GM21447 (cell line): ENCODE measurements around the gene ACAN.

Experiments used
- ATAC-seq: cut with Tn5 transposase; IDR thresholded peaks from one replicate; pipeline ENCODE4 v1.9.1; 2021; ENCODE audit not compliant: unreplicated experiment

The ACAN gene

DNA sequence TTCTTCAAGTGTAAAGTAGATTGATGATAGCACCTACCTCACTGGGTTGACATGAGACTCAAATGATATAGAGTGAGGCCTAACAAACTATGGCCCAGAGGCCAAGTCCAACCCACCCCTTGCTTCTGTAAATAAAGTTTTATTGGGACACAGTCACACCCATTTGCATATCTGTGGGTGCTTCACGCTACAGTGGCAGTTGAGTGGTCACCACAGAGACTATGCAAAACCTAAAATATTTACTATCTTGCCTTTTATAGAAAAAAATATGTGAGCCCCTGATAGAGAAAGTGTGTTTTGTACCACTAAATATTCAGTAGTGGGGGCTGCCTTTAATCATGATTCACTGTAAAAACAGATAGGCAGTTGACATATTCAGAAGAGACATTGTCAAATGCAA lies 38.0 kb downstream of the ACAN start:
- no peak for ATAC-seq

DNA sequence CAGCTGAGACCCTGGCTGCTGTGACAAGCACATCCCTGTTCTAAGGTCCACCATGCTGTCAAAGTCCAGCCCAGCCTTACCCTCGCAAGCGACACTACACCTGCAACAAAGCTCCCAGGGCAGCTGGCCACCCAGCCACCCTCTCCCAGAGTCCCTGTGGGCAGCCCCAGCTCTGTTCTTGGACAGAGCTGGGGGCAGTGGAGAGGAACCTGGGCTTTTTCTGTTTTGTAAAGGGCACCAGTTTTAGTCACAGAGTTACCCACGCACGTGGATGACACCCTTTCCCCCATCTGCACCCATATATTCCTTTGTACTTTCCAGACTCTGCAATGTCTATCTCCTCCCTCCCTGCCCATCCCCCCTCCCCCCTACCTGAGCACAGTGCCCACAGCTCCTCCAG lies 38.9 kb downstream of the ACAN start:
- ATAC-seq = no peak

DNA sequence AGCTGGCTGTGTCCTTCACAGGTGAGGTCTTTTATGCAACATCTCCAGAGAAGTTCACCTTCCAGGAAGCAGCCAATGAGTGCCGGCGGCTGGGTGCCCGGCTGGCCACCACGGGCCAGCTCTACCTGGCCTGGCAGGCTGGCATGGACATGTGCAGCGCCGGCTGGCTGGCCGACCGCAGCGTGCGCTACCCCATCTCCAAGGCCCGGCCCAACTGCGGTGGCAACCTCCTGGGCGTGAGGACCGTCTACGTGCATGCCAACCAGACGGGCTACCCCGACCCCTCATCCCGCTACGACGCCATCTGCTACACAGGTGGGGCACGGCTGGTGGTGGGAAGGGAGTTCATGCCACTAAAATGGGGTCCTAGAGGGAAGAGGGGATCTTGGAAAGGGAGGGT lies 40.1 kb downstream of the ACAN start:
- no peak for ATAC-seq

DNA sequence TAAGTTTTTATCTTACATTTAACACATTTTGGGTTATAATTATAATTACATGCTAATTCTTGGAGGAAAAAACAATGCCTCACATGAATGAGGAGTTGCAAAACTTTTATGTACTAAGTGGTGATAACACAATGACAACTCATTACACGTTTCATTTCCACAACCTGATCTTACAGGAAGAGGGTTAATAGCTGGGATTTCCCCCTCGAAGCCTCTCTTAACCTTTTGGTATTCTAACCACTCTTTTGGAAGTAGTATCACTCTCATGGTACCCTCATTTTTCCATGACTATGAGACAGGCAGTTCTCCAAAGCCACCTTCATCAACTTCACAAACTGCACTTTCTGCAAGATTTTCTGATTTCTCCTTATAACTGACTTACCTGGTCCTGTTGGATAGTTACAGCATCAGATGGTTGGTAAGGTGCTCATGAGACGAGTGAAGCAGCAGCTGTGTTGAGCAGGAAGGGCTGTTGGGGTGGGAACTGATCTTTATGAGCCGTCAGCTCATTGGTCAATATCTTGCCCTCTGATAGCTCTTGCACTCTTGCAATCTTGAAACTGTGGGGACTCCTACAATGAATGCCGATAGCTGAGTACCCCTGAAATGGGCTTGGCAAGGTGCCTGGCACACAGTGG lies 41.6 kb downstream of the ACAN start:
- no peak for ATAC-seq

DNA sequence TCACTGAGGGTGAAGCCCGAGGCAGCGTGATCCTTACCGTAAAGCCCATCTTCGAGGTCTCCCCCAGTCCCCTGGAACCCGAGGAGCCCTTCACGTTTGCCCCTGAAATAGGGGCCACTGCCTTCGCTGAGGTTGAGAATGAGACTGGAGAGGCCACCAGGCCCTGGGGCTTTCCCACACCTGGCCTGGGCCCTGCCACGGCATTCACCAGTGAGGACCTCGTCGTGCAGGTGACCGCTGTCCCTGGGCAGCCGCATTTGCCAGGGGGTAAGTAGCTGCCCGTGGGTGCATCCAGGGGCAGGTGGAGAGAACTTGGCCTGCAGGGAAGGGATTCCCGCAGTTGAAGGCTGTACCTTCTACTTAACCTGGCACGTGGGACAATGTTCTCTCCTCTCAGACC lies 42.4 kb downstream of the ACAN start:
- no peak for ATAC-seq

DNA sequence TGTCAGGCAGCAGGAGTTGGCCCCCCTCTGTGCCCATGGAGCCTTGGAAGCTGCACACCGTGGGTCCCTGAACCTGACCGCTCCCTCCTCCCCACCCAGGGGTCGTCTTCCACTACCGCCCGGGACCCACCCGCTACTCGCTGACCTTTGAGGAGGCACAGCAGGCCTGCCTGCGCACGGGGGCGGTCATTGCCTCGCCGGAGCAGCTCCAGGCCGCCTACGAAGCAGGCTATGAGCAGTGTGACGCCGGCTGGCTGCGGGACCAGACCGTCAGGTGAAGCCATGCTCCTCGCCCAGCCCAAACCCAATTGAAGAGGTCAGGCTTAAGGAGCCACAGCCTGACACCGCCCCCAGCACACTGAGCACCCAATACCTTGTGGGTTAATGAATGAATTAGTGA lies 43.9 kb downstream of the ACAN start:
- ATAC-seq = no peak

DNA sequence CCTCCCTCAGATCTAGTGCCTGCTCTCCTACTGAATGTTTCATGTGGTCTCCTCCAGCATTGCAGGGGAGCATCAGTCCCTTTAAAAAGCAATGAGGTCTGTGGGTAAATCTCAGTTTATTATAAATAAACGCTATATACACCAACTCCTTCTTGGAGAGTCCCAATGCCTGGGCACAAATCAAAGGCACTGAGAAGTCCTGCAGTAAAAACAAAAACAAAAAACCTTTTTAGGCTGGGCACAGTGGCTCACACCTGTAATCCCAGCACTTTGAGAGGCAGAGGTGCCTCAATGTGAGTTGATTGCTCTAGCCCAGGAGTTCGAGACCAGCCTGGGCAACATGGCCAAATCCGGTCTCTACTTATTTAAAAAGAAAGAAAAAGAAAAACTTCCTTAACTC lies 45.0 kb downstream of the ACAN start:
- ATAC-seq = no peak

DNA sequence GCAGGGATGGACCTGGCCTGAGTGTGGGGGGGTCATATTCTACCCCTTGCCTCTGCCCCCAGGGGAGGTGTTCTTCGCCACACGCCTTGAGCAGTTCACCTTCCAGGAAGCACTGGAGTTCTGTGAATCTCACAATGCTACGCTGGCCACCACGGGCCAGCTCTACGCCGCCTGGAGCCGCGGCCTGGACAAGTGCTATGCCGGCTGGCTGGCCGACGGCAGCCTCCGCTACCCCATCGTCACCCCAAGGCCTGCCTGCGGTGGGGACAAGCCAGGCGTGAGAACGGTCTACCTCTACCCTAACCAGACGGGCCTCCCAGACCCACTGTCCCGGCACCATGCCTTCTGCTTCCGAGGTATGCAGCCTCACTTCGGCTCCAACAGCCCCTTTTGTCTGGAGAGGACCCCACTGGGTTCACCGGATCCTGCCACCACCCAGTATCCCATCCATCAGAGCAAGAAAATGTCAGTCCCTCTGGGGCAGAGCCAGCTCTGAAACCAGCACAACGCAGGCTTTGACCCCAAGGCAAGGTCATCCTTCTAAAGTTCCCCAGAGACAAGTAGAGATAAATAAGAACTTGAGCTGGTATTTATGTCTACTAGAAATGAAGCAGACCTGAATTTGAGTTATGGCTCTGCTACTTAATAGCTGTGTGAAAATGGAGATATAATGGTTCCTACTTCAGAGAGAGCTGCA lies 46.3 kb downstream of the ACAN start:
- ATAC-seq = no peak

DNA sequence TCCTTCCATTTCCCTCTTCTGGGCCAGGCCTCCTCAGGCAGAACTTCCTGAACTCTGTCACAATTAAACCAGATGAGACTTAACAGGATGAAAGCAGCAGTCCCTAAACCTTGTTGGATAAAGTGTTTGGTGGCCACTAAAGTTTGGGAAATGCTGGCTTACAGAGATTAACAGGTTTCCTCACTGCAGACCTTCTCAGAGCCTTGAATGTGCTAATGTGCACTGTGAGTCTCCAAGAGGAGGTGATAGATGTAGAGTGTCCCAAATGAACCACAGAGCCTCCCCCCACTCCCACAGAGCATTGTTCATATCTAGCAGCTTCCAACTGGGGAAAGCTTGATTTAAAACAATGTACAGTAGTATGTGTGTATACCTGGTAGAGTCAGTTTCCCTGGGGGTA lies 49.2 kb downstream of the ACAN start:
- ATAC-seq = no peak

DNA sequence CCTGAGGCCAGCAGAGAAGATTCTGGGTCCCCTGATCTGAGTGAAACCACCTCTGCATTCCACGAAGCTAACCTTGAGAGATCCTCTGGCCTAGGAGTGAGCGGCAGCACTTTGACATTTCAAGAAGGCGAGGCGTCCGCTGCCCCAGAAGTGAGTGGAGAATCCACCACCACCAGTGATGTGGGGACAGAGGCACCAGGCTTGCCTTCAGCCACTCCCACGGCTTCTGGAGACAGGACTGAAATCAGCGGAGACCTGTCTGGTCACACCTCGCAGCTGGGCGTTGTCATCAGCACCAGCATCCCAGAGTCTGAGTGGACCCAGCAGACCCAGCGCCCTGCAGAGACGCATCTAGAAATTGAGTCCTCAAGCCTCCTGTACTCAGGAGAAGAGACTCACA lies 55.7 kb downstream of the ACAN start:
- ATAC-seq = no peak

DNA sequence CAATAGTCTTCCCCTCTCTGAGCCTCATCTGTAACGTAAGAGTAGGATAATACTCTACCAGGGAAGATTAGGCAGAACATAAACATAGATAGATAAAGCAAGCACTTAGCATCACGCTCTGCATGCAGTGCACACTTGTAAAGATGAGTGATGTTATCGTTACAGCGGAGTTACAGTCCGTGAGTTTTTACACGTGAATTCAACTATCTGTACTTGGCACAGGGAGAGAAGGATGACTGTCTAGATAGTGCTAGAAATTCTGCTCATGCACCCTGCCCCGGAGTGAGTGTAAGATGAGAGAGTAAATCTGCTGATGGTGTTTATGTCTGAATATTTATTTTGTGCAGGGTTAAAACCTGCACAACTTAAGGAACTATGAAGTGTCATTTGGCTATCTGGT lies 56.3 kb downstream of the ACAN start:
- no peak for ATAC-seq

DNA sequence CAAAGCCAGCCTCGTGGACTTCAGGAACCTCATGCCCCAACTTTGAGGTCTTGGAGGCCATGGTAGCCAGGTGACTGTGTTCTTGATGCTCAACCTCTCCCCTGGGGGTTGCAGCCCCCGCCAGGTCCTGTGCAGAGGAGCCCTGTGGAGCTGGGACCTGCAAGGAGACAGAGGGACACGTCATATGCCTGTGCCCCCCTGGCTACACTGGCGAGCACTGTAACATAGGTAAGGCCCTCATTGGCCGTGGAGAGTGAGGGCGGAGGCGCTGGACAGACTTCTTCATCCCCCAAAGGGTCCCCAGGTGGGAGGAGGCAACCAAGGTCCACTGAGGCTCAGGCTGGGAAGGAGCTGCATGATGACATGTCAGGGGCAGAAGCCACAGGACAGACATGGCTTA lies 57.0 kb downstream of the ACAN start:
- ATAC-seq = no peak

DNA sequence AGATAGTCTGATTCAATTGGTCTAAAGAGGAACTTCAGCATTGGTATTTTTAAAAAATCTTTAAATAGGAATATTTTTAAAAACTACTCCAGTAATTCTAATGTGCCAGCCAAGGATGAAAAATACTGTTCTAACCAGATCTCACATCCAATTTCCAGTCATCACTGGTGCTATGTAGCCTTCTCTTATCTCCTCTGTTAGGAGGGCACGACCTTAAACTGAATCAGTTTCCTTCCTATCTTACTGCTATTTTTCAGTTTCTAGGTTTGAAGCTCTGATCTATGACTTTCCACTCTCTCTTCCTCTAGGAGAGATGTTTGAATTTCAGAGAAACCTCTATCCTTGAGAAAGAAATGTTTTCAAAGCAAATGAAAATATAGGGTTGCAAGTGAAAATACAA lies 60.2 kb downstream of the ACAN start:
- no peak for ATAC-seq

DNA sequence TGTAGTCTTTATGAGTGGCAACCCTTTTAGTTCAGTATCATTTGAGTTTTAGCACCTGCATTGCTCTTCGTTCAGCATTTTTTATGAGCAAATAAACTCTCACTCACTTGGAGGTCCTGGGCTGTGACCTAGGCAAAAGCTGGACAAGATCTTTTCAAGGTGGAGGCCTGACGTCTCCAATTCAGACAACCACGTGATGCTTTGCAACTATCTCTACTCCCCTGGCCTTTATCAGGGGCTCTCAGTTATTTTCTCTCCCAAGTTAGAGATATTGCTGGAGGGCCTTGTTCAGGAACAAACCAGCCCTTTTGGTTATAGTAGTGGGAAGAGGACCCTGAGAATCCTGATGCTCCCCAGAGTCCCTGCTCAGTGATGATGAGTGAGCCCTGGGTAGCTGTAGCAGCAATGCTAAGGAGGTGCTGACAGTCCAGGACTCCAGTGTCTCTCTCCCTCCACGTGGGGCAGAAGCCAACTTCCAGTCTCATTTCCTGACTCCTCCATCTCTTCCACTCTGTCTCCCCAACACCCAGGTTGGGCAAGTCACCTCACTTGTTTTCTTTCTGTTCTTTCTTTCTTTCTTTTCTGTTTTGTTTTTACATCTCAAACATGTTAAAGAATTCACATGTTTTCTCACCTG lies 61.7 kb downstream of the ACAN start:
- no peak for ATAC-seq

DNA sequence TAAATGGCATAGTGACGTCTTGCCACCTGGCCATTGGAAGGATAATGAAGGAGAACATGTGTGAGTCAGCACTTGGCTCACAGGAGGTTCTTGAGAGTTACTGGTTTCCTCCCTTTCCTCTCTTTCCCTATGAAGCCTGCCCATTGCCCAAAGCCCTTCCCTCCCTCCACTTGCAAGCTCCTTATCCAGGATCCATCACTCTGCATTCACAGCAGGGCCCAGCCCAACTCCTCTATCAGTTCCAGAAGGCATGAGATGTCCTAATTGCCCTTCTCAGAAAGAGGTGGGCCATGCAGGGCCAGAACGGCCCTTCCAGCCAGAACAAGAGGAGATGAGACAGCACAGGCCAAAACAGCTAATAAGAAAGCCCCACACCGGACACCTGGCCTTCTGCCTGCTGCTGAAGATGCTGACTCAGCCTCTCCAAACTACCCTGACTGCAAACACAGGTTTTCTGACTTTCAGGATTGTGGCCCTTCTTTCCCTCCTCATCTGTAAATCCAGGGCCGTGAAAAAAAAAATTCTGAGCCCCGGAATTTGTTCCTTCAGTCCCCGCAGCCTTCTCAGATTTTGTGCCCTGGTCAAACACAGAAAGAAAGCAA lies 62.4 kb downstream of the ACAN start:
- ATAC-seq = no peak

DNA sequence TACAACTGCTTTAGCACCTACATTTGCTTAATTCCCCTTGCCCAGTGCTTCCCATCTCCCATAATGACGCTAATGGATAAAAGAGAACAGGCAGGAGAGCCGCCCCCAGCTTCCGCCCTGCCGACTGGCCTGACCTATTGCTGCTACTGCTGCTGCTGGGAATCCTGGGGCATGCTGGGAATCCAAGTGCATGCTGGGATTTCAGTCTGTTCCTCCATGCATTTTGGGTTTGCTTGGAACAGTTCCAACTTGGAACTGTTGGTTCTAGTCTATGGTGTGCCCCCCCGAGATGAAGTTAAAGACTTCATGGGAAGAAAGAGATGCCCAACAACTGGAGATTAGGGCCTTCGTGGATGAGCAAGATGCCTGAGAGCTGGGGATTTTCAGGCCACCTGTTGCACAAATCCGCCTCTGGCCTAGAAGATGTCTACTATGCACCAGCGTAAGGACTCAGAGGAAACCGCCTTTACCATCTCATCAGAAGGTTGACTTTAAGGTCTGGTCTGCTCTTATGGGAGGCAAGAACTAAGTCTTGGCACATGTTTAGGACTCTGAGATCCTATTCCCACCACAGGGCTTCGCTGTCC lies 63.2 kb downstream of the ACAN start:
- no peak for ATAC-seq

DNA sequence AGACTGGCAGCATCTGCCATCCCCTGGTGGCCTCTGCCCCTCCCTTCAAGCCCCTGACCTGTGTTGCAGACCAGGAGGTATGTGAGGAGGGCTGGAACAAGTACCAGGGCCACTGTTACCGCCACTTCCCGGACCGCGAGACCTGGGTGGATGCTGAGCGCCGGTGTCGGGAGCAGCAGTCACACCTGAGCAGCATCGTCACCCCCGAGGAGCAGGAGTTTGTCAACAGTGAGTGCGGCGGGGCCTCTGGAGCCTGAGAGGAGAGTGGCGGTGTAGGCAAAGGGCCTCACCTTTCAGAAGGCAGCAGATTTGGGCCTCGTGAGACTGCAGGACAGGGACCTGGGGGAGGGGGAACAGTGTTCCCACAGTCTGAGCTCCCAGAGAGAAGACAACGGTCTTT lies 68.1 kb downstream of the ACAN start:
- ATAC-seq = no peak

DNA sequence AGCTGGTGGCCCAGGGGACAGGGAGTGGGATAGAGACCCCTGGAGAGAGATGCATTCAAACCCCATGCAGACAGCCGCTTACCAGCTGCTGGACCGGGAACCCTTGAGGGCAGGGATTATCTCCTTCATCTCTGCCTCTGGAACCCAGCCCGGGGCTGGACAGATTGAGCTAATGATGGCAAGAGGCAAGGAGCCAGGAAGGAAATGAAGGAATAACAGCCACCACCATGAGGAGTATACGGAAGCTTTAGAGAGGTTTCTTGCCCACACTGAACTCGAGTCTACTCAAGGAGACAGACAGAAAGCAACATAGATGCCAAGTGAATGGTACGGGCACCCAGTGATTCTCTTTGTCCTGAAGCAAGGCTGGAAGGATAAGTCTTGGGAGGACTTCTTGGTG lies 68.9 kb downstream of the ACAN start:
- ATAC-seq = no peak

DNA sequence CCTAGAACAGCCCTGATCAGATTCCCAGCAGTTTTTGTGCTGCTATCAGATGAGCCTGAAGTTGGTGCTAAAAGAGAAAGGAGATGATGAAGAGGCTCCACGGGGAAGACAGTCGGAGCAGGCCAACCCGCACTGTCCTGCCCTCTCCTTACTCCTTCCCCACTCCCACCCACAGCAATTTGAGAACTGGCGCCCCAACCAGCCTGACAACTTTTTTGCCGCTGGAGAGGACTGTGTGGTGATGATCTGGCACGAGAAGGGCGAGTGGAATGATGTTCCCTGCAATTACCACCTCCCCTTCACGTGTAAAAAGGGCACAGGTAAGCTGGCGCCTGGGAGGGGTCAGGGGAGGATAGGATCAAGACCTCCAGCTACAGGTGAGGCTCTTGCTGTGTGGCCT lies 69.5 kb downstream of the ACAN start:
- no peak for ATAC-seq

DNA sequence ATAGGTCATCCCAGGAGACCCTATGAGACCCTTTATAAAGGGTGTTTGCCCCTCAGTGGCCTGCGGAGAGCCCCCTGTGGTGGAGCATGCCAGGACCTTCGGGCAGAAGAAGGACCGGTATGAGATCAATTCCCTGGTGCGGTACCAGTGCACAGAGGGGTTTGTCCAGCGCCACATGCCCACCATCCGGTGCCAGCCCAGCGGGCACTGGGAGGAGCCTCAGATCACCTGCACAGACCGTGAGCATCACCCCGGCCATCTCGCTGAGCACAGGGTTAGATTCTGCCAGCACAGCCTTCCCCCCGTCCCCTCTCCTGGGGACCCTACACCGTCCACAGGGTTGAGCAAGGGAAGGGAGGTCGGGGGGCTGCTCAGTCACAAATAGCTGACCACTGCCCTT lies 70.5 kb downstream of the ACAN start:
- ATAC-seq = no peak

DNA sequence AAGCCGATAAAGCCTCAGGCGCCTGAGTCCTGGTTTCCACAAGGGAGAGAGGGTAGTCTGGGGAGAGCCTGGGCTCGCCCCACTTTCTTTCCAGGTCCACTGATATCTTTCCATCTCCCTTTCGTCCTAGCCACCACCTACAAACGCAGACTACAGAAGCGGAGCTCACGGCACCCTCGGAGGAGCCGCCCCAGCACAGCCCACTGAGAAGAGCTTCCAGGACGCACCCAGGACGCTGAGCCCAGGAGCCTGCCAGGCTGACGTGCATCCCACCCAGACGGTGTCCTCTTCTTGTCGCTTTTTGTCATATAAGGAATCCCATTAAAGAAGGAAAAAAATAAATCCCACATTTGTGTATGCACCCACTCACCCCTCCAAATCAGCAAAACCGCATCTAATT lies 71.0 kb downstream of the ACAN start:
- ATAC-seq = no peak

DNA sequence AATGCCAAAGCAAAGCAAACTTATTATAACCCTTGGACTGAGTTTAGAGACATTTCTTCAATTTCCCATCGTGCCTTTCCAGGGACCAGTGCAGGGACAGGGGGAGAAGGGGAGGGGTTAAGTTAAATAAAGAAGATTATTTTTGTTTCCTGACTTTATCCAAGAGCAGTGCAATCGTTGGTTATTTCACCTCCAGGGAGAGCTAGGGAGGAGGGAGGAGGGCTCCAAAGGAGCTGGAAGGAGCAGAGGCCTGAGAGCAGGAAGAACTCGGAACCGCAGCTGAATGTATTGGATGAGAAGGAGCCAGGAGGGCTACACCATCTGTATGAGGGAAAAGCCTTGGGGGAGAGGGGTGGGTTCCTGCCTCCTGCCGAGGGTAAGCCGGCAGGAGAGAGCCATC lies 71.4 kb downstream of the ACAN start:
- ATAC-seq = no peak
